OCI-LY3 (cell line): ENCODE results near the gene DNMT1.

Experiments used
- EZH2phosphoT487 ChIP-seq: fragments of 200-600 bp; shearing (Covaris generic); IDR thresholded peaks from 2 replicates; pipeline ENCODE4 v1.6.1; 2018; ENCODE audit warnings: antibody characterized with exemption, mixed run types, low read depth
- TF ChIP-seq, protein P1 (sequence below): fragments of 200-600, 300-600 bp; sonication (generic); IDR thresholded peaks from 2 replicates; pipeline ENCODE4 v1.5.1; 2014; ENCODE audit warnings: antibody characterized with exemption, low read length, low read depth

- TF ChIP-seq, protein P1, sequence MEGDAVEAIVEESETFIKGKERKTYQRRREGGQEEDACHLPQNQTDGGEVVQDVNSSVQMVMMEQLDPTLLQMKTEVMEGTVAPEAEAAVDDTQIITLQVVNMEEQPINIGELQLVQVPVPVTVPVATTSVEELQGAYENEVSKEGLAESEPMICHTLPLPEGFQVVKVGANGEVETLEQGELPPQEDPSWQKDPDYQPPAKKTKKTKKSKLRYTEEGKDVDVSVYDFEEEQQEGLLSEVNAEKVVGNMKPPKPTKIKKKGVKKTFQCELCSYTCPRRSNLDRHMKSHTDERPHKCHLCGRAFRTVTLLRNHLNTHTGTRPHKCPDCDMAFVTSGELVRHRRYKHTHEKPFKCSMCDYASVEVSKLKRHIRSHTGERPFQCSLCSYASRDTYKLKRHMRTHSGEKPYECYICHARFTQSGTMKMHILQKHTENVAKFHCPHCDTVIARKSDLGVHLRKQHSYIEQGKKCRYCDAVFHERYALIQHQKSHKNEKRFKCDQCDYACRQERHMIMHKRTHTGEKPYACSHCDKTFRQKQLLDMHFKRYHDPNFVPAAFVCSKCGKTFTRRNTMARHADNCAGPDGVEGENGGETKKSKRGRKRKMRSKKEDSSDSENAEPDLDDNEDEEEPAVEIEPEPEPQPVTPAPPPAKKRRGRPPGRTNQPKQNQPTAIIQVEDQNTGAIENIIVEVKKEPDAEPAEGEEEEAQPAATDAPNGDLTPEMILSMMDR = no peak
- TF ChIP-seq EZH2phosphoT487 = no peak
Measured at GRCh38 chr19:10235003-10235402, 40.2 kb upstream of the DNMT1 start.
